Keratinocyte (primary cell): ENCODE measurements around the gene RTEL1. TPM values are rescaled to one million over a fixed set of nuclear protein-coding genes. Genes with fewer than 3 reads are reported as not detected.
"Not testable (repeated sequence)": the region's sequence is repeated elsewhere in the genome, so short reads cannot be mapped to it uniquely, and the experiment has no call there.

Experiments used
- DNase-seq: peaks from one replicate; pipeline ENCODE4 v3.0.0-alpha.2; 2011; ENCODE audit warnings: low read depth, missing footprints, low spot score
- FAIRE-seq: peaks from 2 replicates; lab custom pipeline; 2011; peaks lifted over from hg19 to GRCh38; lab: Jason Lieb, UNC
- H2AFZ ChIP-seq: 2 replicates; pipeline ENCODE4 v1.6.0; 2012; ENCODE audit warnings: low read length, control low read depth, inconsistent platforms; ENCODE audit not compliant: control insufficient read depth
- H3K27ac ChIP-seq: 2 replicates; pipeline ENCODE4 v1.5.1; 2011; ENCODE audit warnings: low read length; ENCODE audit not compliant: control insufficient read depth, insufficient read depth
- H3K27me3 ChIP-seq: 3 replicates; pipeline ENCODE4 v1.6.0; 2011; ENCODE audit warnings: low read length; ENCODE audit not compliant: control insufficient read depth, insufficient read depth; ENCODE audit errors: extremely low read depth
- H3K36me3 ChIP-seq, 2 experiments: 2 replicates in 1 of 2; 3 replicates in 1 of 2; pipeline ENCODE4 v1.5.1; 2011; ENCODE audit warnings: low read length in 2 of 2, mild to moderate bottlenecking in 1 of 2; ENCODE audit not compliant: control insufficient read depth in 2 of 2, insufficient read depth in 2 of 2; ENCODE audit errors: extremely low read depth in 1 of 2
- H3K4me1 ChIP-seq: 3 replicates; pipeline ENCODE4 v1.5.1; 2011; ENCODE audit warnings: low read length; ENCODE audit not compliant: control insufficient read depth, insufficient read depth; ENCODE audit errors: extremely low read depth
- H3K4me2 ChIP-seq: 3 replicates; pipeline ENCODE4 v1.6.0; 2011; ENCODE audit warnings: low read depth, low read length; ENCODE audit not compliant: control insufficient read depth, insufficient read depth; ENCODE audit errors: extremely low read depth
- H3K4me3 ChIP-seq, 3 experiments: fragments of 200-600 bp in 1 of 3; sonication (generic) in 1 of 3; 2 replicates in 2 of 3; 3 replicates in 1 of 3; pipeline ENCODE4 v1.5.1; 2011 to 2016; ENCODE audit warnings: low read length in 3 of 3, mild to moderate bottlenecking in 3 of 3, control low read depth in 2 of 3, inconsistent platforms in 1 of 3, low read depth in 1 of 3, mixed read lengths in 1 of 3, mixed run types in 1 of 3, moderate library complexity in 1 of 3; ENCODE audit not compliant: control insufficient read depth in 2 of 3, insufficient read depth in 2 of 3; ENCODE audit errors: extremely low read depth in 1 of 3
- H3K79me2 ChIP-seq: 2 replicates; pipeline ENCODE4 v1.6.0; 2012; ENCODE audit warnings: low read length; ENCODE audit not compliant: control insufficient read depth, insufficient read depth
- H3K9ac ChIP-seq: 3 replicates; pipeline ENCODE4 v1.6.0; 2011; ENCODE audit warnings: low read length; ENCODE audit not compliant: control insufficient read depth, insufficient read depth; ENCODE audit errors: extremely low read depth
- H3K9me1 ChIP-seq: 3 replicates; pipeline ENCODE4 v1.6.0; 2011; ENCODE audit warnings: low read length; ENCODE audit not compliant: control insufficient read depth, insufficient read depth; ENCODE audit errors: extremely low read depth
- H3K9me3 ChIP-seq: 2 replicates; pipeline ENCODE4 v1.5.1; 2012; ENCODE audit warnings: low read depth, low read length; ENCODE audit not compliant: control insufficient read depth
- H4K20me1 ChIP-seq: 3 replicates; pipeline ENCODE4 v1.6.0; 2011; ENCODE audit warnings: low read length; ENCODE audit not compliant: control insufficient read depth, insufficient read depth; ENCODE audit errors: extremely low read depth
- CTCF ChIP-seq, 3 experiments: IDR thresholded peaks in 1 of 3; conservative IDR thresholded peaks in 1 of 3; optimal IDR thresholded peaks in 1 of 3; 2 replicates in 2 of 3; 3 replicates in 1 of 3; pipeline versions ENCODE3 to v1.5.1; 2011; ENCODE audit warnings: low read length in 3 of 3, mild to moderate bottlenecking in 3 of 3, moderate library complexity in 2 of 3, control low read depth in 1 of 3, inconsistent platforms in 1 of 3; ENCODE audit not compliant: insufficient read depth in 2 of 3; ENCODE audit errors: extremely low read depth in 1 of 3
- EZH2 ChIP-seq: IDR thresholded peaks from one replicate; pipeline ENCODE4 v1.6.1; 2012; ENCODE audit warnings: inconsistent platforms, mild to moderate bottlenecking, low read length, moderate library complexity
- dilution Hi-C: fragments of 300-500 bp; cut with MboI; formaldehyde crosslinking; loops from one replicate; pipeline ENCODE4 v1.7.0; 2020; ENCODE audit warnings: low sequenced_read_pairs; ENCODE audit not compliant: extremely low pct_ligation_motif_present
- polyA plus RNA-seq, 5 experiments: library from polyadenylated mRNA; depleted of rRNA in 3 of 5; stranded (reverse) in 3 of 5; stranded (forward) in 1 of 5; unstranded in 1 of 5; fragments of >200 nt; gene quantifications; 1 replicate in 1 of 5; 2 replicates in 3 of 5; 3 replicates in 1 of 5; pipeline versions ENCODE4 v1.2.1 to v1.2.3, GENCODE V29; 2011 to 2012; ENCODE audit warnings: missing spikeins in 2 of 5, low read depth in 1 of 5, low replicate concordance in 1 of 5

Gene RTEL1
- polyA plus RNA-seq, 1 donor (not counting 4 experiments of a cell fraction or from before 2014, with no cell fraction given): 12.4 TPM

GRCh38 chr20:63718996-63719395 lies 60.9 kb downstream of the RTEL1 start:
- Histone ChIP-seq H3K79me2 (peaks cover 59% of the 10 kb centered on the region), H3K9me1 (no peaks in the 10 kb centered on the region), H3K4me1 (no peaks in the 10 kb centered on the region), H3K36me3 (peaks cover 6 to 10% of the 10 kb centered on the region in 2 experiments), H4K20me1 (peaks cover 4% of the 10 kb centered on the region), H3K4me3 (no peak overlapping the region), H2AFZ (no peak overlapping the region), H3K27ac (no peak overlapping the region), H3K9ac (no peak overlapping the region), H3K27me3 (no peaks in the 10 kb centered on the region), H3K4me2 (no peak overlapping the region), H3K9me3 (no peaks in the 10 kb centered on the region)
- TF ChIP-seq CTCF (optimal IDR thresholded peaks at IDR 0.05 in 1 of 3, IDR thresholded peaks at IDR 0.05 in 1 of 3, conservative IDR thresholded peaks at IDR 0.05 in 1 of 3; ENCODE audit: extremely low read depth in 1 of 3, insufficient read depth in 2 of 3, low read length in 3 of 3): no peak
- TF ChIP-seq EZH2: no peak
- no peak for FAIRE-seq
- dilution Hi-C loops: no loop called here
- no peak for DNase-seq

DNA sequence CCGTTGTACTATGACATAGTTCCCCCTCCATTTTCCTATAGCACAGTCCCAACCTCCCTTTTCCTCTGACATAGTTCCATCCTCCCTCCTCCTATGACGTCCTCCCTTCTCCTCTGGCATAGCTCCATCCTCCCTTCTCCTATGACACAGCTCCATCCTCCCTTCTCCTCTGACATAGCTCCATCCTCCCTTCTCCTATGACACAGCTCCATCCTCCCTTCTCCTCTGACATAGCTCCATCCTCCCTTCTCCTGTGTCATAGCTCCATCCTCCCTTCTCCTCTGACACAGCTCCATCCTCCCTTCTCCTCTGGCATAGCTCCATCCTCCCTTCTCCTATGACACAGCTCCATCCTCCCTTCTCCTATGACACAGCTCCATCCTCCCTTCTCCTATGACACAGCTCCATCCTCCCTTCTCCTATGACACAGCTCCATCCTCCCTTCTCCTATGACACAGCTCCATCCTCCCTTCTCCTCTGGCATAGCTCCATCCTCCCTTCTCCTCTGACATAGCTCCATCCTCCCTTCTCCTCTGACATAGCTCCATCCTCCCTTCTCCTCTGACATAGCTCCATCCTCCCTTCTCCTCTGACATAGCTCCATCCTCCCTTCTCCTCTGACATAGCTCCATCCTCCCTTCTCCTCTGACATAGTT lies 65.0 kb downstream of the RTEL1 start:
- H3K36me3 ChIP-seq, H3K9ac ChIP-seq, H3K9me1 ChIP-seq, H3K4me1 ChIP-seq, H4K20me1 ChIP-seq, DNase-seq, H3K27ac ChIP-seq, H3K4me2 ChIP-seq, H3K4me3 ChIP-seq, FAIRE-seq, H3K9me3 ChIP-seq, dilution Hi-C loops, H3K27me3 ChIP-seq, H2AFZ ChIP-seq: not testable (repeated sequence)
- H3K79me2 ChIP-seq: peaks cover 32% of the 10 kb centered on the region

- Histone ChIP-seq H3K79me2 (peaks cover 26% of the 10 kb centered on the region), H3K36me3 (peaks cover 12 to 26% of the 10 kb centered on the region in 2 experiments)
- FAIRE-seq, H3K9me3 ChIP-seq, H4K20me1 ChIP-seq, H3K4me2 ChIP-seq, H3K9me1 ChIP-seq, H3K27me3 ChIP-seq, dilution Hi-C loops, H3K4me3 ChIP-seq, DNase-seq, H3K4me1 ChIP-seq, H3K9ac ChIP-seq, H2AFZ ChIP-seq, H3K27ac ChIP-seq: not testable (repeated sequence)
Observed at GRCh38 chr20:63730189-63730733, 72.1 kb downstream of the RTEL1 start.
